GM19035 (cell line): Measurements from ENCODE around the gene IQSEC1.

Experiments used
- ATAC-seq: cut with Tn5 transposase; IDR thresholded peaks from one replicate; pipeline ENCODE4 v1.9.1; 2021; ENCODE audit not compliant: unreplicated experiment

IQSEC1 gene

DNA sequence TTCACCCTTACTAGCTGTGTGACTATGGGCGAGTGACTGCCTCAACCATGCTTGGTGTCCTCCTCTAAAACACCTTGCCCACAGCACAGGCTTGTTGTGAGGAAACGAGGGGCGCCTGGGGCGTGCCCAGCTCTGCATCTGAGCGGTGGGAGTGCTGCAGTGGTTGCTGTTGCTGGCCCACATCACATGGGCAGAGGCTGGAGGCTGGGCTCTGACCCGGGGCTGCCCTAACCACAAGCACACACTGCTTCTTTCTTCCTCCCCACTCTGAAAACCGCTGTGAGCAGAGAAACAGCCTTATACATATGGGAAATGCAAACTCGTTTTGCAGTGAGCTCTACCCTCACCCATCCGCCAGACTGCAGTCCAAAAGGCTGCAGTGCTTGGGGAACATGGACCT lies 157.1 kb downstream of the IQSEC1 start:
- no peak for ATAC-seq

DNA sequence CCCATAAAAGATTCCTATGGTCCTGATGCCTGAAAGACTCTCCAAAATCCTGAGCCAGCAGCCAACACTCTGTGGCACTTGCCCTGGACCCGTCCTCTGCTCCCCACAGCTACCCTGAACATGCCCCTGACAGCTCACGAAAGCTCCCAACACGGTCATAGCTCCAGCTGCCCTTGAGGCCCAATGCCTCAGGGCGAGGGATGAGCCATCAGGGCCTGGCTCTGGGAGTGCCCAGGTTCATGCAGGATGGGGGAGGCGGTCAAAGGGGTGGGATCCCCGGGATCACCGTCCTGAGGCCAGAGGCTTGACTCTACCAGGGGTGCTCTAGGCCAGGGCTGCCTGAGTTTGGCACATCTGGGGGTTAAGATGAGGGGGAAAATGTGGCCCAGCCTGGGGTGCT lies 159.1 kb downstream of the IQSEC1 start:
- no peak for ATAC-seq

DNA sequence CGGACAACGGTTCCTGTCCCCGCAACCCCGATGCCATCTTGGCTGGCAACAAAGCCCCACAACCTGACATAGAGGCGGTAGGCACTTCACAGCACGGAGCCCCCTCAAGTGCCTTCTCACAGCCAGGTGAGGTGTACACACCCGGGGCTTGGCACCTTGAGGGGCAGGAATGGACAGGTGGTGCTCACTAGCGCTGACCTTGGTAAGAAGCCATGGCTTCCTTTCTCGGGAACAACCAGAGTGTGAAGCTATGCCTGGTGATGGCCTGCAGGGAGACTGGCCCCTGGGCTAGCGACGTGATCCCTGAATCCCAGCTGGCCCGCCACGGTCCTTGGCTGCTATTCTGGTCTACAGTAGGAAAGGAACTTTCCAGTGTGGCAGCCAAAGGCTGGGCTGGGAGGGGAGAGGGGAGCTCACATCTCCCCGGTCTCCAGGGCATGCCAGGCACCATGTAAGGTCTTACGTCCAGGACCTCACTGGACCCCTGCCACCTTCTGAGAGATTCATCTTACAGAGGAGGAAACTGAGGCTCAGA lies 161.3 kb downstream of the IQSEC1 start:
- no peak for ATAC-seq

DNA sequence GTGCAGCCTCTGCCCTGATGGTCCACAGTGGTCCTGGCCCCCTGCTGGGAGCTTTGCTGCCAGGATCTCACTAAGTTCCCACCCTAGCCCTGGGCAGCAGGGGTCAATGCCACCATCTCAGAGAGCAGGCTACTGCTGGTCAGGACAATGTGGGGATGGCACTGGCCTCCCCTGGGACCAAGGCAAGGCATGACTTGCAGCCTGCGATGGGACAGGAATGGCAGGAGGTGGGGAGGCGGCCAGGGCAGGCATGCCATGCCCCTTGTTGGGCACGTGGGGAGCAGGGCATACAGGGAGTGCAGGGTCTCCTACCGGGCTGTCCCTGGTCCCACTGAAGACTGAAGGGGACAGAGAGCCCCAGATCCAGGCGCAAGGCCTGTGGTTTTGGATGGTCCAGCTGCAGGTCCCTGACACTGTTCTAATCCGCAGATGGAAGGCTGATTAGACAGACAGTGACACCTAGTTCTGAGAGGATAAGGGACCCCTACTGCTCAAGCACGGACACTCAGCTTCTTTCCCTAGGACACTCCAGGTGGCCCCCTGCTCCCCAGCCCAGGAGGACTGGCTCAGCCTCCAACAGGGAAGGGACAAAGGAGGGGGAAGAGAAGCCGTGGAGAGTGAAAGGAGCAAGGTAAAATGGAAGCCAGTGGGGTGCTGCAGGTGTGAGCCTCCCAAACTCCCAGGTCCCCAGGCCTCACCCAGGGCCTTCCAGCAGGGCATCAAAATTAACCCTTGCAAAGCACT lies 162.7 kb downstream of the IQSEC1 start:
- ATAC-seq = no peak

DNA sequence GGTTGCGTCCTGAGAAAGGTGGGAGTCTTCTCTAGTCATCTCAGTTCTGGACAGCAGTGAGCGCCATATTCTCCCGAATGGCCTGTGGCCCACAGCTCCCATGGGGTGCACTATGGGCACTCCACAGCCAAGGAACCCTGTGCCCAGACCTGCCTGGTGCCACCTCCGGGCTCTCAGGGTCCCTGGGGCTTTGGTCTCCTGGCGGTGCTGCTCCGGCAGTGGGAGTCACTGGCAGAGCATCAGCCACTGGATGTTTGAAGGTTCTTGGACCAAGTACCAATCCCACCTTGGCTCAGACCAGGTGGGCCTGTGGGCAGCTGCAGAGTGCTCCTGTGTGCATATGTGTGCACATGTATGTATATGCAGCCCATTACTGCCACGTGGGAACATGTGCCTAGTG lies 163.5 kb downstream of the IQSEC1 start:
- no peak for ATAC-seq

DNA sequence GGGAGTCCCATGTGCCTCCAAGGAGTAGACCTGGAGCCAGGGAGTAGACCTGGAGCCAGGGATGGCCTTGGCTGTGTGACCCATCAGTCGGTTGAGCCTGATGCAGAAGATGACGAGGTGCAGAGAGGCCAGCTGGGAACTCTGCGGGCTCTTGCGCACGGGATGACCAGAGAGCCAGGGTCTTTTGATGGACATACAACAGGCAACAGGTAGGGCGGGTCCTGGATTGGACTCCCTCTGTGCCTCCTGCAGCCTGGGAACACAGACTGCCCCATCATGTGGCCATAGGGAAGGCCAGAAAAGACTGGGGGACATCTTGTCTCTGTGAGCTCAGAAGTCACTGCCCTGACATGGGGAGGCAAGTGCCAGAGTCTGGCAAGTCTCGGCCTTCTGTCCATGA lies 164.4 kb downstream of the IQSEC1 start:
- no peak for ATAC-seq

DNA sequence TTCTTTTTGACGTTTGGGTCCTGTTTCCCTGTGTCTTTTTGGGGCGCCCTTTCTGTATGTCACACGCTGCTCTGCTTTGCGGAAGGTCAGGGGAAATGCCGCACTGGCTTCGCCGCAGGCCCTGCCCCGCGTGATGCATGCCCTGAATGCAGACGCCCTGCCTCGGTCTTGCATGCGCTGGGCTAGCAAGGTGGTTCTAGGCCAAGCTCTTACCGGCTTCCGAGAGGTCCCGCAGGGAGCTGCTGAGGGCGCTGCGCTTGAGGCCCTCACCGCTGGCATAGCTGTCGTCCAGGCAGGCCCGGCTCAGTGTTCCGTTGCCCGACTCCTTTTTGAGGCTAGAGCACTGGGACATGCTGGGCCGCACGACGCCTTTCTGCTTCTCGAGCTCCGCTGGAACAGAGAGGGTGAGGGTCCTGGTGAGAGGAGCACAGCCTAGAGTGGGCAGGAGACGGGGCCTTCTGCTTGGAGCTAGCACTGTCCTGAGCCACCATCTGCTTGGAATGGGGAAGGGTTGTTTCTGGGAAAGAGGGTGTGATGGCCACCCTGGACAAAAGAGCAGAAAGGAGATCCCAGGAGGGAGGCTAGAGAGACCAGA lies 165.0 kb downstream of the IQSEC1 start:
- no peak for ATAC-seq

DNA sequence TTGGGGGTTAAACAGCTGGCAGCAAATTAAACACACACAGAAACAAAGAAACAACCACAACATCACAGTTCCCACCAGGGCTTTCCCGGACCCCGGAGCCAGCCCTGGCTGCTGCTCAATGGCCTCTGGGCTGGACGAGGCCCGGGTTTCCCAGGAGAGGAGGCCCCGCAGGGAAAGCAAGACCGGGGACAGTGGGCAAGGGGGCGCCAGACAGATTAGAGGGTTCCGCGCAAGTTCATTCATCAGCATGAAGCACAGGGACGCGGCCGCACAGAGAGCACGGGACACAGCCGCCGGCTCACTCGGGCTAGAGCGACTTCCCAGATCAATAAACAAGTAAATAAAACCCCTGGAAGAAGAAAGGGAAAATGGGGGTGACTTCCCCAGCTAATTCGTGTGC lies 165.5 kb downstream of the IQSEC1 start:
- ATAC-seq = no peak

DNA sequence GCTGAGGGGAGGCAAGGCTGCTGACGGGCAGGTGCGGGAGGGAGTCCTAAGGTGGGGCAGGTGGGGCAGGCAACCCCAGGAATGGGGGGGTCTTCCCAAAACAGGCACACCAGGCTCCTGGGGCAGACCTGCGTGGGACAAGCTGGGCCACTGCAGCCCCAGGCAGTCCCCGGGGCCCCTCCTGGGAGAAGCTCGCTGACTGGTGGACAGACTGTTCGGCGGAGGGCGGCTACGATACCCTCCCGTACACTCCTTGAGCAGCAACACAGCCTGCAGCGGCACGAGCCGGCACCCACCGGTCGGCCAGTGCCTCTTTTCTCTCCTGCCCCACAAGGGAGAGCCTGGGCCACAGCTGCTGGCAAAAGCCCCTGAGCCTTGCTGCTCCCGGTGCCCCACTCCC lies 165.9 kb downstream of the IQSEC1 start:
- ATAC-seq = no peak

DNA sequence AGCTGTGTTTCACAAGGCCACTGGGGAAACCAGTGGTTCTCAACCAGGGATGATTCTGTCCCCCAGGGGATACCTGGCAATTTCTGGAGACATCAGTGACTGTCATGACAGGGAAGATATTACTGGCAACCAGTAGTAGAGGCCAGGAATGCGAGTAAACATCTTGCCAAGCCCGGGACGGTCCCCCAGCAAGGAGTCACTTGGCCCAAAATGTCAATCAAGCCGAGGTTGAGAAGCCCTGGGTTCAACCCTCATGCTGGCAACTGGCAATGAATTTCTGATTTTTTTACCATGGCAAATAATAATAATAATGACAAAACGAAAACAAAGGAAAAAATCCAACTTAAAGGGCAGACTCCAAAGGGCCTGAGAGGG lies 166.3 kb downstream of the IQSEC1 start:
- no peak for ATAC-seq

DNA sequence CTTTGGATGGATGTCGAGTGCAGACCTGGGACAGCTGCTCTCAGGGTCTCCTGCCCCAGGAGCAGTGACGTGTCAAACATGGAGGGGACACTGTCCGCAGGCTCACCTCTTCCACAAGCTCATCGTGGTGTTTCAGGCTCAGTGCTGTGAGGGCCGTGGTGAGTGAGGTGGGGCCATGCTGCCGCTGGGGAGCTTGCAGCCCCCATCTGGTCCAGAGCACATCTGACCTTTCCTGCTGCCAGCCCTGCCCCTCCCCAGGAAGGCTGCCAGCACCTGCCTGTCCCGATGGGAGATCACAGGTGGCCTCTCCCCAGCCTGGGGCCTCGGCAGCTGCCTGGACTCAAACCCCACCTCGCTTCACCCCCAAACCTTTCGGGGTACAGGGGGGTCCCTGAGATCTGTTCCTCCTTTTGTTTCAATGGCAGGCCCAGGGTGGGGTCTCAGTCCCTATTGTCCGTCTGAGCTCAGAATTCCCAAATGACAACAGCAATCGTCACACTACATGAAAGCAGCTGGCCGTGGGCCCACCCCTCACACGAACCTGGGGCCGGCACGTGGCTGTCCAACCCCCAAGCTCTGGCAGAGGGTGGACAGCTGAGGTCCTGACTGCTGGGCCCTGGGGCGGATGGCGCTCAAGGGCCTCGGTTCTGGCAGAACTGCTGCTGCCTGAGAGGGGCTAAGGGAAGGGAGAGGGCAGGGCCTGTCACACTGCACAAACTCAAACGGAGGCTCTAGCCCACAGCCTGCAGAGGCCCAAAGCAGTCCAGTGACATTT lies 166.9 kb downstream of the IQSEC1 start:
- ATAC-seq = no peak

DNA sequence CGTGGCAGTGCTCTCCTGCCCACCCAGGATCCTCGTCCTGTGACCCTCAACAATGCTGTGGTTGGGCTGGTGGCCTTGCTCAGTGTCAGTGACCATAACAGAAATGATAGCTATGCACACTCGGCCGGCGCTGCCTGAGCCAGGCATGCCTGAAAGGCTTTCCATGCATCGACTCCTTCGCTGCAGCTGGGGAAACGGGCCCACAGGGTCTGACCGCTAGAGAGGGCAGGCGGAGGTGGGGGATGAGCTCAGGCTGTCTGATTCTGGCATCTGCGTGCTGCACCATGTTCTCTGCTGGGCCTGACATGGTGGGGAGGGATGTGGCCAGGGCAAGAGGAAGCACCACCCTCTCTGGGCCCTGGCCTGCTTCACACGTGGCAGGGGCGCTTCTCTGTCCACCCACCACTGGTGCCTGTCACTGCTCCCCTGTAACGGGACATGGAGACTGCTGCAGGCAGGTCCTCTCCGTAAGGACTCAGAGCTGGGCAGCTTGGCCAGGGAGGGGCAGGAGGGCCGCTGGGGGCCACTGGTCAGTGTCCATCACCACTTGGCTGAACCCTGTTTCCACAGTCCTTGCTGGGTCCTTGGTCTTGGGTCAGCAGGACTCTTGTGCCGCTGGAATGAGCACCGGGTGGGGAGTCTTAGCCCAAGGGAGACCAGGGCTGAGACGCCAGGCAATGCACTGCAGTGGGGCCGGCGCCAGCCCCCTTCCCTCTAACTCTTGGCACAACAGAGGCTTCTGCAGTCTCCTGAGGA lies 167.7 kb downstream of the IQSEC1 start:
- ATAC-seq = no peak

DNA sequence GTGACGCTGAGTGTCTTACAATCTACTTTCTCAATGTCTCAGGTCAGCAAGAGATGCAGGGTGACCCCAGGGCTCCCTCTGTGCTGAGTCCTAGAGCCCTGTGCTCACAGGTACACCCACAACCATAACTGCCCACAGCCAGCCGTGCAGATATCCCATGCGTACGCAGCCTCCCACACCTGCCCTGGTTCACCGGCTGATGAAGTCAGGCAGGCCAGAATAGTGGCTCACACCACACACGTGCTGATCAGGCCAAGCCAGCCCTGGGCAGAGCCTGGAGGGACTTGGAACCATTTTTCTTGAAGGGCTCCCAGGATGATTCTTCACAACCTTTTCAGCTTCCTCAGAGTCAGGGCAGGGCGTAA lies 168.3 kb downstream of the IQSEC1 start:
- no peak for ATAC-seq

DNA sequence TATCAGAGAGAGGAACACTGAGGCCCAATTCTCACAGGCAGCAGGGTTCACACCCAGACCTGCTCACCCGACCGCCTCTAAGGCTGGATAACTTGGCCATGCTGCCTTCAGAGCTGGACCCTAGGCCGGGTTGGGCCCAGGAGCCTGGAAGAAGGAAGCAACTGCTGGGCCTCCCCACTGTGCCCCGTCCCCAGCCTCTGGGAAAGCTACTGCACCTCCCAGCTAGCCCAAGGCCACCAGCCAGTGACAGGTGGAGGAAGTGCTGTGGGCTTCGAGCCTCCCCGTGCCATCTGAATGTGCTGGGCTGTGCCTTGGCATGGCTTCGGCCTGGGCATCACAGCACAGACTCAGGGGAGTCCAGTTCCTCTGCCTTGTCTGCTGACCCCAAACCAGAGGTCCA lies 169.3 kb downstream of the IQSEC1 start:
- no peak for ATAC-seq

DNA sequence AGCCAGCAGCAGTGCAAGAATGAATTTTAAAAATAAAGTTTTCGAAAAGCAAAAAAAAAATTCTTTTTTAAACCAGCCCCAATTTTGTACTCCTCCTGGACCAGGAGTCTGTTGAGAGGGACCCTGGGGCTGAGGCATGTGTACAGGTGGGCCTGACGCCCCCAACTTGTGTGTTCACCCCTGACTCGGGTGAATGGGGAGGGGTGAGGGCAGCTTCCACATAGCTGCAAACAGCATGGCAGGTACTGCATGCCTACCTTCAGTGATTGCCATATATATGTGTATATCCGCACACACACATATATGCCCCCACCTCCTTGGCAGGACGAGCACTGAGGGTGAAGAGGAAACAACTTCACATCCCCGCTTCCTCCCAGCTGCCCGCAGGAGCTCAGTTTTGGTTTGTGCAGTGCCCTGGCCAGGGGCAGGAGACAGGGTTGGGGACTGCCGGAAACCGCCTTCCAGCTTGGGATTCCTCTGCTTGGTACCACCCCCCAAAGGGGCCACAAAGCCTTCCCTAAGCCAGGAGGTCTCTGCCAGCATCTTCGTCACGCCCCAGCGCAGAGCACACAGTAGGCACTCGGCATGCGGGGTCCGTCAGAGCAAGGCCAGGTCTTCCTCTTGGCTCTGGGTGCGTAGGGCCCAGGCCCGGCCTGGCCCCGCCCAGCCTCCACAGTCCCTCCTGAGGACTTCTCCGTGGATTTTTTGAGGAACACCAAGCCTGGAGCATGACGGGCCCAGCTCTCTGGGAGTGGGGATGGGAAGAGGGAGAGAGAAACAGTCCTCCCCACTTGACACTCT lies 170.0 kb downstream of the IQSEC1 start:
- ATAC-seq = no peak

DNA sequence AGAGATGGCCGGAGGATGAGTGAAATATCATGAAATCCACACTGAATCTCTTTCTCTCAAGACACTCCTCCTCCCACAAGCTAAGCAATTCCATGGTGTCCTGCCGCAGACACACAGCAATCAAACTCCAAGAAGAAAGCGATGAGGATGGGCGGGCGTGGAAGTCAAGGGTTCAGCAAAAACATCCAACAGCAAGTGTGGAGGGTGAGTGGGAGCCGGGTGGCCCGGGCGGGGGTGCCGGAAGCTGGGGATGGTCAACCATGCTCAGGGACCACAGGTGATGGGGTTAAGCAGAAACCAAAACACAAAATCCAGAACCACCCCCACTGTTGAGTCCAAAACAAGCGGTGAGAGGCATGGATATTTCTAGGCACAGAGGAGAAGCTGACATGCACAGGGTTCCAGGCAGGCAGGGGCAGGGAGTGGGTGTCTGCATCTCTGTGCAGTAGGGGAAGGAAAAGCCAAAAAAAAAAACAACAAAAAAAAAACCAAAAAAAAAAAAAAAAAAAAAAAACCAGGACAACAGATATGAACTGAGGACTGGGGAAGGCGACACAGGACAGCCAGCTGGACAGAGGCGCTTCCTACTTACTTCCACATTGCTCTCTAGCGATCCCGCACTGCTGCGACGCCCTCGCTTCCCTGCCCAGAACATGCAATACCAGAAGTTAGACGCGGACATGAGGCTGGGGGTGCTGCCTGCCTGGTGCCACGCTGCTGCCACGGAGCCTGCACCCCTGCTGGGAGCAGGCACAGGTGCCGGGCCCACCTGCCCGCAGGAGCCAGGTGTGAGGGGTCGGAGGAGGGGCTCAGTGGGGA lies 170.8 kb downstream of the IQSEC1 start:
- ATAC-seq = no peak

DNA sequence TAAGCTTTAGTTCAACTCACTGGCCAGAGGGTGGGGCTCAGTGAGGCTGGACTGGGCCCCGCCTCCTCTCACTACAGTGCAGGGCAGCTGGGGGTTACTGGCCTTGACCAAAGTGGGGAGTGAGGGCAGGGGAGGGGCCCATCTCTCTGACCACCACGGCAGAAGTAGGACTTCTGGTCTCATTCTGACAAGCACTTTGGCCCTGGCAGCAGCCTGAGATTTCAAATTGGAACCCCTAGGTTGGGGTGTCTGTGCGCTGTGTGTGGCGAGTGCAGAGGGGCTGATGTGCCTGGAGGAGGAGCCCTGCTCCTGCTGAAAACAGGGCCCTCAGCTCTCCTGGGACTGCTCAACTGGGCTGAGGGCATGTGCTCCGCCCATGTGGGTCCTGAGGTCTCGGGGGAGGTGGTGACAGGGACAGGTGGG lies 171.6 kb downstream of the IQSEC1 start:
- ATAC-seq = no peak

DNA sequence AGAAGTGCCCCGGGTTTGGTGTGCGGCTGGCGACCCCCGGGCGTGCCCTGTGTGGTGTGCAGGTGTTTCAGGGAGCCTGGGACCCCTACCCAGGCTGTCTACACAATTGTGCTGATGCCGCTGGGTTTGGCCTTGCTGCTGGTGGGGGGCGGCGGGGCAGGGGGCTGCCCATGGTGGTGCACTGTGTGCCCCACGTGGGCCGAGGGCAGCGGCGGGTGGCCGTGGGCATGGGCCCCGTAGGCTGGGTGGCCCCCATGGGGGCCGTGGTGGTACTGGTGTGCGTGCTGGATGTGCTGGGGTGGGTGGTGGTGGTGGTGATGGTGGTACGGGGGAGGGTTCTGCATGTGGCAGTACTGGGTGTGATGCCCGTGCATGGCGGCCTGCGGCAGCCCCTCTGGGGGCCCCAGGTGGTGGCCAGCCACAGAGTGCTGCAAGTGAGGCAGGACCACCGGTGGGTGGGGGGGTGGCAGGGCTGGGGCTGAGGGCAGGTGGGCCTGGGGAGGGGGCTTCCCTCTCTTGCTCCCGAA lies 172.3 kb downstream of the IQSEC1 start:
- no peak for ATAC-seq

DNA sequence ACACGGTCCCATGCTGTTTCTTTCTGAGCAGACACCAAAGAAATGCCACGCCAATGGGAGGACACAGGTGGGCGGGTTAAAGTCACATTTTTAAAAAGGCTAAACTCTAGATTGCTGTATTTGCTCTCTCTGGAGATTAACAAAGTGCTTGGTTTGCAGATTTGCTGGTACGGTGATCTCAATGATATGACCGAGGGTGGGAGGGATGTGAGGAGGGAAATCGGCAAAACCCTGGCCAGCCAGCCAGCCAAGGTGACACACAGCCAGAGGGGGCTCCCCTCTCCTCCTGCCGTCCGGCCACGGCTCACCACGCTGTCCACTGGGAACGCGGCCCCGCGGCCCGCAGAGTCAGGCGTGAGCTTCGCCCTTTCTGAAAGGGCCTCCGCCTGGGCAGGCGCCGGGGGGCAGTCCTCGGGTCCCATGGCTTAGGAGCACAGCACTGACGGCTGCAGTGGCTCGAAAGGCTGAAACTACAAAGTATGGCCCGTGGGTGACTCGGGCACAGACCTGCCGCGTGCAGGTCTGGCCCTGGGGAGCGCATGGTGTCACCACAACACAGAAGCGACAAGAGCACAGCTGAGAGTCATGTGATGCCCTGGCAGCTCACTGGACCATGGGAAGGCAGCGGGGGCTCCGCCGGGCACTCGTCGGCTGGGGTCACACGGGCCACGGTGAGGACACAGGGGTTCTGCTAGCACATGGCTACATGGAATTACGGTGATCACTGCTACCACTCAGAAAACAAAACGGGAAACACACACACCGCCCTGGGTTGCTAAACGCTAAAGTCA lies 174.1 kb downstream of the IQSEC1 start:
- no peak for ATAC-seq
